HG03066 (cell line): Measurements from ENCODE around the gene HRH1.
"Not testable (repeated sequence)": the region's sequence is repeated elsewhere in the genome, so short reads cannot be mapped to it uniquely, and the experiment has no call there.

Experiments
- ATAC-seq: cut with Tn5 transposase; IDR thresholded peaks from one replicate; pipeline ENCODE4 v1.9.1; 2021; ENCODE audit warnings: low read depth; ENCODE audit not compliant: unreplicated experiment

The HRH1 gene, protein sequence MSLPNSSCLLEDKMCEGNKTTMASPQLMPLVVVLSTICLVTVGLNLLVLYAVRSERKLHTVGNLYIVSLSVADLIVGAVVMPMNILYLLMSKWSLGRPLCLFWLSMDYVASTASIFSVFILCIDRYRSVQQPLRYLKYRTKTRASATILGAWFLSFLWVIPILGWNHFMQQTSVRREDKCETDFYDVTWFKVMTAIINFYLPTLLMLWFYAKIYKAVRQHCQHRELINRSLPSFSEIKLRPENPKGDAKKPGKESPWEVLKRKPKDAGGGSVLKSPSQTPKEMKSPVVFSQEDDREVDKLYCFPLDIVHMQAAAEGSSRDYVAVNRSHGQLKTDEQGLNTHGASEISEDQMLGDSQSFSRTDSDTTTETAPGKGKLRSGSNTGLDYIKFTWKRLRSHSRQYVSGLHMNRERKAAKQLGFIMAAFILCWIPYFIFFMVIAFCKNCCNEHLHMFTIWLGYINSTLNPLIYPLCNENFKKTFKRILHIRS

DNA sequence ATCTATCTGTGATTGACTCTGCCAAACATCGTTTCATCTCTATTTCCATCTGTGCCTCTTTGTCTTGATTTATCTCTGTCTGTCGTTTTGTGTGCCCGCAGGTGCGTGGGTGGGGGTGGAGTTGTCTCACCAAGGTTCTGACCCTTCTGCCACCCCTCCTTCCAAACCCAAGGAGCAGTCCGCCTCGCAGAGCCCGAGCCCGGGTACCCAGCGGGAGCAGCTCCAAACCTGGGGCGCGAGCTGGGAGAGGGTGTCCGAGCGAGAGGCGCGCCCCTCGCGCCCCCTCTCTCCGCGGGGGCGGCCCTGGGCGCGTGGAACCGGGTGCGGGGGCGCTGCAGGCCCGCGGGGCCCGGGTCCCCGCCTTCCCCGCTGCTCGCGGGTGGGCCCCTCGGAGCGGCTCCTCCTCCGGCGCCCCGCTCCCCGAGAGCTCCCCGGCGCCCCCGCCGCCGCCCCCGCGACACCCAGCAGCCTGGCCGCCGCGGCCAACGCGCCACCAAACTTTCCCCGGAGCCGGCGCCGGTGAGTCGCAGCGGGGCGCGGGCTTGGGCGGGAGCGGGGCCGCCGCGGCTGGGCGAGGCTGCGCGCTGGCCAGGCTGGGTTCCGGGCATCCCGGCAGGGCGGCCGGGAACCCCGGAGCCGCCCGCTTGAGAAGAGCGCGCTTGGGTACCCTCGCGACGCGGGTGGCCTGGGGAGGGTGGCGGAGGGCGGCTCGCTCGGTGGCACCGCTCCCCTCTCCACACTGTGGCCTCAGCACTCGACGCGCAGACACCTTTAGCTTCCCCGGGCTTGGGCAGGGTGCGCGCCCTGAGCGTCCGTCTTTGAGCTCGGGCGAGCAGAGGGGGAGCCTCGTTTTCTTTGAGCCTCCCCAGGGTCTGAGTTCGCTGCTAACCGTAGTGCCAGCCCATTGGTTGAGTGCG lies at the start of gene HRH1:
HRH1 (plus strand) TSS at position 458 of the 917 bp plus-strand sequence. CDS start 104,545 bp downstream, outside the sequence.
- no peak for ATAC-seq

DNA sequence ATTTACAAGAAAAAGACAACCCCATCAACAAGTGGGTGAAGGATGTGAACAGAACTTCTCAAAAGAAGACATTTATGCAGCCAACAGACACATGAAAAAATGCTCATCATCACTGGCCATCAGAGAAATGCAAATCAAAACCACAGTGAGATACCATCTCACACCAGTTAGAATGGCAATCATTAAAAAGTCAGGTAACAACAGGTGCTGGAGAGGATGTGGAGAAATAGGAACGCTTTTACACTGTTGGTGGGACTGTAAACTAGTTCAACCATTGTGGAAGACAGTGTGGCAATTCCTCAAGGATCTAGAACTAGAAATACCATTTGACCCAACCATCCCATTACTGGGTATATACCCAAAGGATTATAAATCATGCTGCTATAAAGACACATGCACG lies 41.0 kb upstream of the HRH1 start:
- ATAC-seq = not testable (repeated sequence)

DNA sequence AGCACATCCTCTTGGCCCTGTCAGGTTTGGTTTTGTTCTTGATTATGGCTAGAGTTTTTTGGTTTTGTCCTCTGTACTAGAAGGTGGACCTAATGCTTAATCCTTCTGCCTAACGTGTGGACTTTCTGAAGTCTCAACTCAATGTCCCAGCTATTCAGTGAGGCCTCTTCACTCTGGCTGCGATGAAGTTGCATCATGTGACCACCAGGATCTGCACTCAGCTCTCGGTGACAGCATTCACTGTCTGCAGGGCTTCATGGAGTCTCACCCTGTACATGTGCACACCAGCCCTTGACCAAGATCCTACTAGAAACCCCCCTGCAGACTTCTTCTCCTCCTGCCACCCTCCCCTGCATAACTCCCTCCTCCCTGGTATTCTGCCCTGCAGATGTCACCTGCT lies 38.7 kb upstream of the HRH1 start:
- no peak for ATAC-seq

DNA sequence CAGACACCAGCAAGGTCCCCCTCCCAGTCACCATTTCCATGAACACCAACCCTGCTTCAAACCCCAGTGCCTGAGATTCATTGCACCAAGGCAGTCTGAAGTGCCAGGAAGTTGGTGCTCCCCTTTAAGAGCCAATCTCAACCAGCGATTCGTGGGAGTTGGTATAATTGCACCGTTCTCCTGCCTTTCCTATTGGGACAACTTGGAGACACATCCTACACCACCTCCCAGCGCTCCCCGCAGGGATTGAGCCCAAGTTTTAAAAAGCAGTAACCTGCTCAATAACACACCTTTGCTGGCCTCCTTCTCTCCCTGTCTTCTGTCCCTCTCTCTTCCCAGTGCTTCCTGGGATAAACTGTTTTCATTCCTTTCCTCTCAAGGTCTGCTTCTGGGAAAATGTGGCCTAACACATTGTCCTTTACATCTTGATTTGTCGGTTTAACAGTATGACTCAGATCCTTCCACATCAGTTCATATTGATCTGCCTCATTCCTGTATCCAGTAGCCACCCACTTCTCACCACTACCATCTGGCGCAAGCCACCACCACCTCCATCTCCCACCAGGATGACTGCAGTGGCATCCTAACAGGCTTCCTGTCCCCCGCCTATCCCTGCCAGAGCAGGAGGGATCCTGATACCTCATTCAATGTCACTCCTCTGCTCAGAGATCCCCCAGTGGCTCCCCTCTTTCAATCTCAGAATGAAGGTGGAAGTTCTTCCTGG lies 37.8 kb upstream of the HRH1 start:
- no peak for ATAC-seq

DNA sequence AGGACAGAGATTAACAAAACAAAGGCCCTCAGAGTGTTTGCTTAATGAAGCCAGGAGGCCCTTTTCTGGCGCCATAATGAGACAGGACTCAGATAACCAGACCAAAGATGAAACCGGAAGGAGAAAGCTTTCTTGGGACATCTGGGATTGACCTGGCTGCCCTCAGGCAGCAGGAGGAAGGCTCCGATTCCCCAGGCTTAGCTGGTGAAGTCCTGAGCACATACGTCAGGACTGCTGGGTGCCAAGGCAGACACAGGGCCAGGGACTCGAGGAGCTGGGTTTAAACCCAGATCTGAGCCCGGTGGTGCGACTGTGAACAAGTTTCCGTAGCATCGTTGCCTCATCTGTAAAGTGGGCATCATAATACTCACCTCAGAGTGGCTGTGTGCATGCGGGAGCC lies 36.7 kb upstream of the HRH1 start:
- no peak for ATAC-seq

DNA sequence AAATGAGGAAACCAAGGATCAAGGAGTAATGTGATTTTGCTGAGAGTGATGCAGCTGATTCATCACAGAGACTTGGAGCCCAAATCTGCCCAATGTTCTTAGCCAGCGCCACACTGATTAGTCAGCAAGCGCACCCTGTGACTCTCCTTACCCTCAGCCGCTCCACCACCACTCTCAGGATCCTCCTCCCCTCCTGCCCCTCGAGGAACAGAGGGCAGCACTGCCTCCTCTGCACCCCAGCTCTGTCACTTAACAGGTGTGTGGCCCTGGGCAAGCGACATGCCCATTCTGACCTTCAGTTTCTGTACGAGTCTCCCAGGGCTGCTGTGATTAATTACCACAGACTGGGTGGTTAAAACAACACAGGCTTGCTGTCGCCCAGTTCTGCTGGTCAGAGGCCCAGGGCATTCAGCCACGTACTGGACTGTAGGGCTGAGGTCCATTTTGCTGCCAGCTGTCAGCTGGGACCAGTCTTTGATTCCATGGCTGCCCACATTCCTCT lies 36.1 kb upstream of the HRH1 start:
- no peak for ATAC-seq

DNA sequence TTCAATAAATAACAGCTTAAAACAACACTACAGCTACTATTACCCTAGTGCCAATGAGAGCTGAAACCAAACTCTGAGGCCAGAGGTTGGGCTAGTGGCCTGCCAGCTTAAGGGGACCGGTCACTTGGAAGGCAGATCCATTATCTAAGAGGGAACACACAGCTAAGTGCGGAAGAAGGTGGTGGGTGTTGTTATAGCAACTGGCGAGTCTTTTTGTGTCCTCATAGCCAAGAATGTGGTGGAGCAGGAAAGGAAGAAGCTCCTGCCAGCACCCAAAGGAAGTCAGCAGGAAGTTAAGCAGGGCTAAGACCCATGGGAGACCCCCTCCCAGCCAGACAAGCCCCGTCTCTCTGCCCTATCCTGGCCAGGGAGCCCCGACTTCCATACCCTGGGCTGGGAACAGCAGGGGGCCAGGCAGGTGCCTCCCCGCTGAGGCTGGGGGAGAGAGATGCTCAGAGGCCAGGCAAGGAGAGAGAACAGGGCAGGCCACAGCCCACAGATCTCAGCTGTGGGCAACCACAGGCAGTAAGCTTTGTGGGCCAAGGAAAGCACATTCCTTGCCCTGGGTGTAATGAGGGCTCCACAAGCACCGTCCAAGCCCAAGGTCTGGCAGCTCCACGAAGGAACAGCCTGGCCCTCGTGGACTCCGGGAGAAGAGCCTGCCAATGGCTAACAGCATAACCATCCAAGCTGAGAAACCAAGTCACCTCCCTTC lies 34.0 kb upstream of the HRH1 start:
- ATAC-seq = no peak

DNA sequence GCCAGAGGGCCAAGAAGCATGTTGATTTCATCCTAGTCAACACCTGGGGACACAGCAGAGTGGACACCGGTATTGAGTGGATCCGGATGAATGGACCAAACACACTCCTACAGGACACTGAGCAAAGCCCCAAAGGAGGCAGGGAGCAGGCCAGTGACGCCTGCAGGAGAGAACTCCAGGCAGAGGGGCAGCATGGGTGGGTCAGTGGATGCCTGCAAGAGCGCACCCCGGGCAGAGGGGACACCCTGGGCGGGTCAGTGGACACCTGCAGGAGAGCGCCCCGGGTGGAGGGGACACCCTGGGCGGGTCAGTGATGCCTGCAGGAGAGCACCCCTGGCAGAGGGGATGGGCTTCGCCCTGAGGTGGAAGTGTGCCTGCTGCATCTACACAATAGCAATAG lies 27.6 kb upstream of the HRH1 start:
- ATAC-seq = no peak

DNA sequence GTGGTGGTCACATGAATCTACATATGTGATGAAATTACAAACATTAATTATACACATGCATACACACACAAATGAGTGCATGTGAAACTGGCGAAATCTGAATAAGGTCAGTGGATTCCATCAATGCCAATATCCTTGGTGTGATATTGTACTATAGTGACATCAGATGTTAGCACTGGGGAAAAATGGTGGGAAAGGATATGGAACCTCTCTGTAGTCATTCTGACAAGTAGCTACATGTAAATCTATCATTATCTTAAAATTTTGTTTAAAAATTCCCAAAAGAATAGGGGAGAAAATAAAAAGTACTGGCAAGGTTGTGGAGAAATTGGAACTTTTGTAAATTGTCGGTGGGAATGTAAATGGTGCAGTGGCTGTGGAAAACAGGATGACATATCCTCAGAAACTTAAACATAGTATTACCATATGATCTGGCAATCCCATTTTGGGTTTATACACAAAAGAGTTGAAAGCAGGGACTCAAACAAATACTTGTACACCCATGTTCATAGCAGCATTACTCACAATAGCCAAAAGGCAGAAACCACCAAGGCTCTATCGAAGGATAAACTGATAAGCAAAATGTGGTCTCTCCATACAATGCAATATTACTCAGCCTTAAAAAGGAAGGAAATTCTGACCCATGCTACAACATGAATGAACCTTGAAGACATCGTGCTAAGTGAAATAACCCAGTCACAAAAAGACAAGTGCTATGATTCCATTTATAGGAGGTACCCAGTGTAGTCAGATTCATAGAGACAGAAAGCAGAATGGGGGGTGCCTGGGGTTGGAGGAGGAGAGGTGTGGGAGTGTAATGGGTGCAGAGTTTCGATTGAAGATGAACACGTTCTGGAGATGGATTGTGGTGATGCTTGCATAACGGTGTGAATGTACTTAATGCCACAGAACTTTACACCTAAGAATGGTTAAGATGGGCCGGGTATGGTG lies 25.3 kb upstream of the HRH1 start:
- no peak for ATAC-seq

DNA sequence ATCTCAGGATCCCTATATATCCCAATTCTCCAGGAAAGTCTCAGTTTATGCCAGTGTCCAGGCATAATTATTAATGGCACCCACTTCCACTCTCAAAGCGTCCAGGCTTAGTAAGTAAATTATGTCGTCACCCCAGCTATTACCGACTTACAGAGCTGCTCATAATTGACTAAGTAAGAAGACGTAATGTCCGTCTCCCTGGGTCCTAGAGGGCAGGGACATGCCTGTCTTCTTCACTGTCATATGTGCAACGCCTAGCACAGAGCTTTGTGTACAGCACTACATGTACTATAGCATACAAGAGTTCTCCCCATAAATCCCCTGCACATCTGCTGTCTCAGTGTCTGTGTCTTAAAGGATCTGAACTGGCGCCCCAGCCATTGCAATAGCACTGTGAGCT lies 23.9 kb upstream of the HRH1 start:
- no peak for ATAC-seq

DNA sequence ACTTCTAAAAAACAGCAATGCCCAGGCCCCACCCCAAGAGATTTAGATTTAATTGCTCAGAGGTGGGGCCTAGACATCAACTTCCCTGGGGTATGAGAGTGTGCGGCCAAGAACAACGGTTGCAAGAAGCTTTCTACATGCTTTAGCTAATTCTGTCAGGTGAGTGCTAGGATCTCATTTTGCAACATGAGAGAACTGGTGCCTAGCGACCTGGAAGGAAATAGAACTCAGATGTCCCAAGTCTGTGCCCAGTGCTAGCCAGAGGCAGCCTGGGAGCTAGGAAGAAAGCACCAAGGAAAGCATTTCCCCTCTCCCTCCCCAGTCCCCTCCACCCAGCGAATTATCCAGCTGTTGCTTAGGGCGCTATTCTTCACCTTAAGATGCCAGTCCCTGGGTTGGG lies 22.9 kb upstream of the HRH1 start:
- no peak for ATAC-seq

DNA sequence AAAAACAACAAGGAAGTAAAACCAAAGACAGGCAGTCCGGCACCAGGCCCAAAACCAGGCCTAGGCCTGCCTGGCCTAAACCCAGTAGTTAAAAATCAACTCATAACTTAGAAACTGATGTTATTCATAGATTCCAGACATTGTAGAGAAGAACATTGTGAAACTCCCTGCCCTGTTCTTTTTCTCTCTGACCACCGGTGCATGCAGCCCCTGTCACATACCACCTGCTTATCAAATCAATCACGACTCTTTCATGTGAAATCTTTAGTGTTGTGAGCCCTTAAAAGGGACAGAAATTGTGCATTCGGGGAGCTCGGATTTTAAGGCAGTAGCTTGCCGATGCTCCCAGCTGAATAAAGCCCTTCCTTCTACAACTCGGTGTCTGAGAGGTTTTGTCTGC lies 22.4 kb upstream of the HRH1 start:
- not testable (repeated sequence) for ATAC-seq

DNA sequence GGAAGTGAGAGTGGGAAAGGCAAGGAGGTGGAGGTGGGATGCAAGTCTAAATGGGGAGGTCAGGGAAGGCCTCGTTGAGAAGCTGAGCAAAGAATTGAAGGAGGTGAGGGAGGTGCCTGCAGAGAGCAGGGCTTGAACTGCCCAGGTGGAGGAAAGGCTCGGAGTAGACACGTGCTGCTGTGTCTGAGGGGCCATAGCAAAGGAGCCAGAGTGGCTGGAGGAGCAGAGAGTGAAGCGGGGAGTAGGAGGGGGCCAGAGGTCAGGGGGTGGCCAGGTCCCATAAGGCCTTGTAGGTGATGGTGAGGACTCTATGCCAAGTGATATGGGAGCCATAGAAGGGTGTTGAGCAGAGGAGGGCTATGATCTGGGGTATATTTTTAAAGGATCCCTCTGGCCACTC lies 21.4 kb upstream of the HRH1 start:
- ATAC-seq = no peak

DNA sequence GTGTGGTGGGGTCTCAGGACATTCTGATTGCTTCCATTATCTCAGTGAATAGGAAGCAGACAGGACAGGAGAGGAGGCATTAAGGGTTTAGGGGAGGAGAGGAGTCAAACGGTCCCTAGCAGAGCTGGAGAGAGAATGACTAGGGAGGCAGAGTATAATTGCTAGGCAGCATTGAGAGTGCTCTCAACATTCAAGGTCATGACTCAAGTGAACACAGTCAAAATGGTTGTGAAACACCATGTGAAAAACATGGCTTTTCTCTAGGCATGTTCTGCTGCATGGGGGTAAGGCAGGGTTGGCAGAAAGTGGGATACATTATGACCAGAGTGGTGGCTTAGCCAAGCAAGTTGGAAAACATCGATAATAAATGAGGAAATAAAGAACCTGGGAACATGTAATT lies 19.5 kb upstream of the HRH1 start:
- no peak for ATAC-seq

DNA sequence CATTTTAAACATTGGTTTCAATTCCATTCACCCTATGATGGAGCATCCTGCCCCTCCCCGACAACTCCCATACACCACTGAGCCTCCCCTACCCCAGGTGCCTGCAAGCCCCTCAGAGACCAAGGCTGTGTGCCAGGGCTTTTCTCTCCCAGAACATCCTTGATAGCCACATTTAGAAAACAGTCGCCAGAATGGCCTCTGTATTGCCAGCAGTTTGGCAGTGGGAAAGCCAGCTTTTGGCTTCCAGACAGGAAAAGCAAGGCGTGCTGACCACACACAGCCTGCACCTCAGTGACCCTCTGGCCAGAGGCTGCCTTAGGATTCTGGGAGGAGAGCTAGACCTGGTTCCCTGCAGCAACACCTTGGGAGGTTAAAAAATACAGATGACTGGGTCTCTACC lies 18.2 kb upstream of the HRH1 start:
- no peak for ATAC-seq

DNA sequence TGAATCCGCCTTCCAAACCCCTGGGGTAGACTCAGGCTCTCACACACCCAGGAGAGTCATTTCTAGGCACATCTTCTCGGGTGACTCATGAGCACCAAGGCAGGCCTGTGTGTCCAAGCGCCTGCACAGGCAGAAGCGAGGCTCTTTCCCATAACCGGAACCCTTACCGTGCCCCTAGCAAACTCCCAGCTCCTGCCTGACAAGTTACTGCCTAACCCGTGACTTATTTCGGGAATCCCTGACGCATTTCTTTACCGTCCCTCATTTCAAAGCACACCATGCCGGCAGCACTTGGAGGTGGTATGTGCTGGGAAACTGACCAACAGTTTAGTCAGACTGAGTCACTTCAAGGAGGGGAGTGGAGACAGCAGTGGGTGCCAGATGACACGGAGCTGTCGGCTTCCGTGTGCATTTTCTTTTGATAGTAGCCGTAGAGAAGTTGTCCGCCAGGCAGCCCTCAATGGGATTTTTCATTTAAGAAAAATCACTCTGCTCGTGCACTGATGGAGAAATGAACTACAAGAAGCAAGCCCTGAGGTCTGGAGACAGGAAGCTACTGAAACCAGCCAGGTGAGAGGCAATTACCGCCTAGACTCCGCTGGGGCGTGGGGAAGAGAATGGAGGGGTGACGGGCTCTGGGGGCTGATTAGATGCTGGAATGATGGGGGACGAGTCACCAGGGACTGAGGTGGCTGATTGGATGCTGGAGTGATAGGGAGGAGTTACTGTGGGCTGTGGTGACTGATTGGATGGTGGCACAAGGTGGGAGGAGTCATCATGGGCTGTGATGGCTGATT lies 17.3 kb upstream of the HRH1 start:
- no peak for ATAC-seq

DNA sequence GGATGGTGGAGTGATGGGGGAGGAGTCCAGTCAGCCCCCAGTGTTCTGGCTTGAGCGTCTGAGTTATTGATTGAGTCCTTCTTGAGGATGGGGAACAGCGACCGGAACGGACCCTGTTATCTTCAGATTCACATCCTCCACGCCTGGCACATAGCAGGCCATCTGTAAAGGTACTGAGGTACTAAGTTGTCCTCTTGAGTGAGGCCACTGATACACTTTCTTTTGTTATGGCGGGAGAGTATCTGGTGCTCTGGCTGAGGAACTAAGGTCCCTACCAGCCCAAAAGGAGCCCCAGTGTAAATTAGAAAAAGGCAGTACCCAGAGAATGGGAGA lies 16.7 kb upstream of the HRH1 start:
- no peak for ATAC-seq

DNA sequence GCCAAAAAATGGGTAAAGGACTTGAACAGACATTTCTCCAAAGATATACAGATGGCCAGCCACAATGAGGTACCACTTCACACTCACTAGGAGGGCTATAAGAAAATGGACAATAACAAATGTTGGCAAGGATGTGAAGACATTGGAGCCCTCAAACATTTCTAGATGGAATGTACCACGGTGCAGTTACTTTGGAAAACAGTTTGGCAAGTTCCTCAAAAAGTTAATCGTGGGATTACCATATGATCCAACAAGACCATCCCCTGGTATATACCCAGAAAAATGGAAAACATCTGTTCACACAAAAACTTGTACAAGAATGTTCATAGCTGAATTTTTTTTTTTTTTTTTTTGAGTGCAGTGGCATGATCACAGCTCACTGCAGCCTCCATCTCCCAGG lies 15.9 kb upstream of the HRH1 start:
- no peak for ATAC-seq
